HG03457 (cell line): Measurements from ENCODE around the gene TRMT2B.
"Not testable (repeated sequence)": the region's sequence is repeated elsewhere in the genome, so short reads cannot be mapped to it uniquely, and the experiment has no call there.

ENCODE experiments used
- ATAC-seq: cut with Tn5 transposase; IDR thresholded peaks from one replicate; pipeline ENCODE4 v1.9.1; 2021; ENCODE audit warnings: moderate number of reproducible peaks; ENCODE audit not compliant: unreplicated experiment

Gene TRMT2B

DNA sequence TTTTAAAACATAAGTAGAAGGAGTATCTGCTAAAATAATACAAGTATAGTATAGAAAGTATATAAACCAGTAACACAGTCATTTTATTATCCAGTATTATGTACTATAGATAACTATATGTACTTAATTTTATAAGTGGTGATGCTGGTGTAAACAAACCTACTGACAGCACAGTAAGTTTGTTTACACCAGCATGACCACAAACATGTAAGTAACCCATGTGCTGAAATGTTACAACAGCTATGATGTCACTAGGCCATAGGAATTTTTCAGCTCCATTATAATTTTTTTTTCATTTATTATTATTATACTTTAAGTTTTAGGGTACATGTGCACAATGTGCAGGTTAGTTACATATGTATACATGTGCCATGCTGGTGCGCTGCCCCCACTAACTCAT lies 39.9 kb downstream of the TRMT2B start:
- not testable (repeated sequence) for ATAC-seq

GRCh38 chrX:101009090-101009489 lies 42.8 kb downstream of the TRMT2B start:
- ATAC-seq = no peak

- ATAC-seq = no peak
These were observed 52.5 kb downstream of the TRMT2B start for GRCh38 chrX:100999451-100999850.

GRCh38 chrX:100995469-100995868 lies 56.4 kb downstream of the TRMT2B start:
- no peak for ATAC-seq

- ATAC-seq = no peak
These were observed 57.3 kb downstream of the TRMT2B start for GRCh38 chrX:100994352-100995281.

GRCh38 chrX:100990139-100990538 lies 61.8 kb downstream of the TRMT2B start:
- no peak for ATAC-seq

GRCh38 chrX:100984818-100985217 lies 67.1 kb downstream of the TRMT2B start:
- no peak for ATAC-seq

DNA sequence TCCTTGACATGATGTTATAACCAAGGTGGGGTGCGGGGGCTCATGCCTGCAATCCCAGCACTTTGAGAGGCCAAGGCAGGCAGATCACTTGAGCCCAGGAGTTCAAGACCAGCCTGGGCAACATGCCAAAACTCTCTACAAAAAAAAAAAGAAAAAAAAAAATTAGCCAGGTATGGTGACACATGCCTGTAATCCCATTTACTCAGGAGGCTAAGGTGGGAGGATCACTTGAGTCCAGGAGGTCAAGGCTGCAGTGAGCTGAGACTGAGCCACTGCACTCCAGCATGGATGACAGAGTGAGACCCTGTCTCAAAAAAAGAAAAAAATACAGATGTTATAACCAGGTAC lies 70.4 kb downstream of the TRMT2B start:
- not testable (repeated sequence) for ATAC-seq

GRCh38 chrX:100980608-100981497 lies 71.1 kb downstream of the TRMT2B start:
- ATAC-seq = no peak

GRCh38 chrX:100979881-100980607 lies 71.9 kb downstream of the TRMT2B start:
- ATAC-seq = no peak

DNA sequence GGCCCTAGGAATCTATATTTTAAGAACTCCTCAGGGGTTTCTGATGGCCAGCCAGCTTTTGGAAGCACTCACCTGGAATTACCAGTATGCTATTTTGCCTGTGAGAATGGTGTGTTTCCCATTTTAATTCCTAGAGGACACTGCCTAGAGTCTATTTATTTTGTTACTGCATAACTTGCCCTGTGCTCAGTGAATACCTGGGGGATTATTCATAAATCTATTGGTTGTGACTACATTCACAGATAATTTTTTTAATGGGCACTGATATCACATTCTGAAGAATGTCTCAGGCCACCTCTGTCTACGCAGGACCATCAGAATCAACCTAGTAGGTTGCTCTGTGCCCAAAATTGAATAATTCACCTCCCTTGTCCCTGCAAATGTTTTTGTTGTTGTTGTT lies 75.7 kb downstream of the TRMT2B start:
- no peak for ATAC-seq

GRCh38 chrX:100975212-100975611 lies 76.7 kb downstream of the TRMT2B start:
- no peak for ATAC-seq

- ATAC-seq = no peak
These were observed 78.5 kb downstream of the TRMT2B start for GRCh38 chrX:100973411-100973810.

DNA sequence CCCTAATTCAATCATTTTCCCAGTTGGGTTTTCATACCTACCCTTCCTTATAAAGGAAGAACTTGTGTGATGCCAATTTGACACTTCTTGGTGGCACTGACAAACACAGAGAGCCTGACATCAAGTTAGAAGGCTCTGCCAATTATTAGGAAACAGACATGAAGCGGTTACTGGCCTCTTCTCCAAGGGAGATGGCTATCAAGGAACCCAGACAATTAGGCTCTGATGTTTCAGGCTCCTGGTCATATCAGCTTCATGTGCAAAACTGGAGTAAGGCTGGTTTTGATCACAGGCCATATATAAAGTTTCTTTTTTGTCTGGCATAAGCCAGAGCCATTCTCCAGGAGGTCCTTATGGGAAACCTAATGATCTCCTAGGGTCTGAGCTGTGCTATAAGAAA lies 82.0 kb downstream of the TRMT2B start:
- no peak for ATAC-seq

DNA sequence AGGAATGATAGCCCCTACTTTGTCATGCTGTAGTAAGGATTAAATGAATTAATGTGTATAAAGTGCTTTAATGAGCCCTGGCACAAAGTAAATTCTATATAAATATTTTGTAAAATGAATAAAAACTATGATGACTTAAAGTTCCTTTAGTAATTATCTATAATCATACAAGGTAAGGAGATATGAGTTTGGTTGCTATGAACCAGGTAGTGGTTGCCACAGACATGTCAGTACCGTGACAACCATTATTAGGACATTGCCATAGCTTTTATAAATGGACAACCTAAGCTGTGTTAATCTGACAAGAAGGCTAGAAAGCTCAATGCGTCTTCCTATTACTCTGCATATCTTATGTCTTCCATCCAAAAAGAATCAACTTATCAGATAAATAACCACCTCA lies 82.5 kb downstream of the TRMT2B start, which contains the start of gene ARL13A:
ARL13A (plus strand) TSS at position 301 of the 400 bp plus-strand sequence. CDS start 3,982 bp downstream, outside the sequence.
- no peak for ATAC-seq

- no peak for ATAC-seq
These were observed 87.5 kb downstream of the TRMT2B start for GRCh38 chrX:100964362-100964761.

DNA sequence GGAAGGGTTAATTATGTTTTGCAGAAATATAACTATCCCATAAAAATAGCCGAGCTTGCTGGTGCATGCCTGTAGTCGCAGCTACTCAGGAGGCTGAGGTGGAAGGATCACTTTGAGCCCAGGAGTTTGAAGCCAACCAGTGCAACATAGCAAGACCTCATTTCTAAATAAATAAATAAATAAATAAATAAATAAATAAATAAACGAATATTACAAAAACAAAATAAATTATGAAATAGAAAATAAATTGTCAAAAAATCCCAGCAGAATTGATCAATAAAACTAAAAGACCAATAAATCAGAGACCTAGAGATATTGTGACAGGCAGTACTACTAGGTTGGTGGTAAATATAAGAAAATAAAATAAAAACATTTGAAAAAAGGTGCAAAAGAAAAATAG lies 89.1 kb downstream of the TRMT2B start:
- no peak for ATAC-seq
